Breast epithelium (tissue), 3 donors: Measurements from ENCODE around the gene CDC42EP1.

Experiments
- CTCF ChIP-seq, 3 donors: fragments of 450-650 bp; IDR thresholded peaks; one replicate each; pipeline ENCODE4 v1.5.1; 2016 to 2017; ENCODE audit warnings: antibody characterized with exemption in 3 of 3, mild to moderate bottlenecking in 3 of 3, moderate library complexity in 3 of 3
- POLR2A ChIP-seq: fragments of 450-650 bp; IDR thresholded peaks from one replicate; pipeline ENCODE4 v1.6.1; 2016; ENCODE audit warnings: antibody characterized with exemption, mild to moderate bottlenecking, moderate library complexity

- TF ChIP-seq CTCF (IDR thresholded peaks at IDR 0.05): no peak
- no peak for TF ChIP-seq POLR2A
These were observed 44.4 kb upstream of the CDC42EP1 start for GRCh38 chr22:37515901-37516300.
